ENCODE results near the gene PUSL1. TPM values are rescaled to one million over a fixed set of nuclear protein-coding genes. Genes with fewer than 3 reads are reported as not detected.
A peak's percentile ranks its signal among the peaks of the same experiment; 100 is the strongest.

Gene PUSL1
- polyA plus RNA-seq, 1 donor (not counting 4 experiments of a cell fraction or from before 2014, with no cell fraction given): 11.4 TPM

DNA sequence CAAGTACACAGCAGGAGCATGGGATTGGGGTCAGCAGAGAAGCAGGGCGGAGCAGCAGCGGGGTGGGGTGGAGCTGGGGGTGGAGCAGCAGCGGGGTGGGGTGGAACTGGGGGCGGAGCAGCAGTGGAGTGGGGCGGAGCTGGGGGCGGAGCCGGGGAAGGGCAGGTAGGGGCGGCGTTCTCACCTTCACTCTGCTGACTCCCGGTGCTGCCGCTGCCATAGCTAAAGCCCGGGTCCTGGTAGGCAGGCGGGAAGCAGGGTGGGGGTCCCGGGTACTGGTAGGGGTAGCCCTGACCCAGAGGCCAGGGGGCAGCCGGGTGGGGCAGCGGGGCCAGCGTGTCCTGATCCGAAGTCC lies 29.4 kb downstream of the PUSL1 start:
- FAIRE-seq (peak; percentile 20), DNase-seq (ENCODE audit: low read depth, low spot score) (no peak)
- no peak overlapping the region for H3K27ac ChIP-seq (ENCODE audit: control insufficient read depth, insufficient read depth, low read length)
- H4K20me1 ChIP-seq (ENCODE audit: control insufficient read depth, extremely low read depth, insufficient read depth, low read length): peaks cover 33% of the 10 kb centered on the region
- H3K4me2 ChIP-seq (ENCODE audit: control insufficient read depth, extremely low read depth, insufficient read depth, low read depth, low read length): no peak overlapping the region
- H3K9me1 ChIP-seq (ENCODE audit: control insufficient read depth, extremely low read depth, insufficient read depth, low read length): no peaks in the 10 kb centered on the region
- dilution Hi-C loops (cut with MboI; ENCODE audit: extremely low pct_ligation_motif_present, low sequenced_read_pairs): no loop called here
- no peaks in the 10 kb centered on the region for H3K27me3 ChIP-seq (ENCODE audit: control insufficient read depth, extremely low read depth, insufficient read depth, low read length)
- no peak overlapping the region for H2AFZ ChIP-seq (ENCODE audit: control insufficient read depth, low read length)
- H3K4me1 ChIP-seq (ENCODE audit: control insufficient read depth, extremely low read depth, insufficient read depth, low read length): peaks cover 17% of the 10 kb centered on the region
- H3K9me3 ChIP-seq (ENCODE audit: control insufficient read depth, low read depth, low read length): no peaks in the 10 kb centered on the region
- H3K4me3 ChIP-seq (ENCODE audit: control insufficient read depth in 2 of 3, extremely low read depth in 1 of 3, insufficient read depth in 2 of 3, low read depth in 1 of 3, low read length in 3 of 3): no peak overlapping the region
- no peak overlapping the region for H3K9ac ChIP-seq (ENCODE audit: control insufficient read depth, extremely low read depth, insufficient read depth, low read length)
- H3K36me3 ChIP-seq (ENCODE audit: control insufficient read depth in 2 of 2, extremely low read depth in 1 of 2, insufficient read depth in 2 of 2, low read length in 2 of 2): peaks cover 15 to 30% of the 10 kb centered on the region in 2 experiments
- TF ChIP-seq, protein P1, sequence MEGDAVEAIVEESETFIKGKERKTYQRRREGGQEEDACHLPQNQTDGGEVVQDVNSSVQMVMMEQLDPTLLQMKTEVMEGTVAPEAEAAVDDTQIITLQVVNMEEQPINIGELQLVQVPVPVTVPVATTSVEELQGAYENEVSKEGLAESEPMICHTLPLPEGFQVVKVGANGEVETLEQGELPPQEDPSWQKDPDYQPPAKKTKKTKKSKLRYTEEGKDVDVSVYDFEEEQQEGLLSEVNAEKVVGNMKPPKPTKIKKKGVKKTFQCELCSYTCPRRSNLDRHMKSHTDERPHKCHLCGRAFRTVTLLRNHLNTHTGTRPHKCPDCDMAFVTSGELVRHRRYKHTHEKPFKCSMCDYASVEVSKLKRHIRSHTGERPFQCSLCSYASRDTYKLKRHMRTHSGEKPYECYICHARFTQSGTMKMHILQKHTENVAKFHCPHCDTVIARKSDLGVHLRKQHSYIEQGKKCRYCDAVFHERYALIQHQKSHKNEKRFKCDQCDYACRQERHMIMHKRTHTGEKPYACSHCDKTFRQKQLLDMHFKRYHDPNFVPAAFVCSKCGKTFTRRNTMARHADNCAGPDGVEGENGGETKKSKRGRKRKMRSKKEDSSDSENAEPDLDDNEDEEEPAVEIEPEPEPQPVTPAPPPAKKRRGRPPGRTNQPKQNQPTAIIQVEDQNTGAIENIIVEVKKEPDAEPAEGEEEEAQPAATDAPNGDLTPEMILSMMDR (optimal IDR thresholded peaks at IDR 0.05 in 1 of 3, IDR thresholded peaks at IDR 0.05 in 1 of 3, conservative IDR thresholded peaks at IDR 0.05 in 1 of 3; ENCODE audit: extremely low read depth in 1 of 3, insufficient read depth in 2 of 3, low read length in 3 of 3): no peak
- no peak for TF ChIP-seq EZH2 (IDR thresholded peaks at IDR 0.05; ENCODE audit: low read length)
- H3K79me2 ChIP-seq (ENCODE audit: control insufficient read depth, insufficient read depth, low read length): peaks cover 22% of the 10 kb centered on the region

DNA sequence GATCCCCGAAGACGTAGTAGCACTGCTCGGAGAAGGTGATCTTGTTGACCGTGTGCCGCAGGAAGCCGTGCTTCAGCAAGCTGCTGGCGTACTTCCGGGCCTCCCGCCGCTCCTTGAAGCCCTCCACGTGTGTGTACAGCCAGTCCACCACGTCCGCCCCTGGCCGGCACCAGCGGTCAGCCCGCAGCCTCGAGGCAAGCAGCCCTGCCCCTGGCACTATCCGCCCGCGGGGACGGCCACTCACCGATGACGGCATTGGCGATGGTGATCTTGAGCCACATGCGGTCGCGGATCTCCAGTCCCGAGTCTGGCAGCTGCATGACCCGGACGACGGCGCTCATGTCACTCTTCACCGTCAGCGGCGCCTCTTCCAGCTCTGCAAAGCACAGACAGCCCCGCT lies 29.9 kb downstream of the PUSL1 start:
- no peak for FAIRE-seq

More for the DNA sequence above, 29.9 kb downstream of the PUSL1 start:
- Histone ChIP-seq H3K4me1 (ENCODE audit: control insufficient read depth, extremely low read depth, insufficient read depth, low read length) (peaks cover 12% of the 10 kb centered on the region), H2AFZ (ENCODE audit: control insufficient read depth, low read length) (no peak overlapping the region), H4K20me1 (ENCODE audit: control insufficient read depth, extremely low read depth, insufficient read depth, low read length) (peaks cover 30% of the 10 kb centered on the region), H3K36me3 (ENCODE audit: control insufficient read depth in 2 of 2, extremely low read depth in 1 of 2, insufficient read depth in 2 of 2, low read length in 2 of 2) (peaks cover 15 to 30% of the 10 kb centered on the region in 2 experiments), H3K9me3 (ENCODE audit: control insufficient read depth, low read depth, low read length) (no peaks in the 10 kb centered on the region), H3K27me3 (ENCODE audit: control insufficient read depth, extremely low read depth, insufficient read depth, low read length) (no peaks in the 10 kb centered on the region), H3K9me1 (ENCODE audit: control insufficient read depth, extremely low read depth, insufficient read depth, low read length) (no peaks in the 10 kb centered on the region), H3K9ac (ENCODE audit: control insufficient read depth, extremely low read depth, insufficient read depth, low read length) (no peak overlapping the region), H3K79me2 (ENCODE audit: control insufficient read depth, insufficient read depth, low read length) (peaks cover 27% of the 10 kb centered on the region), H3K4me3 (ENCODE audit: control insufficient read depth in 2 of 3, extremely low read depth in 1 of 3, insufficient read depth in 2 of 3, low read depth in 1 of 3, low read length in 3 of 3) (no peak overlapping the region), H3K4me2 (ENCODE audit: control insufficient read depth, extremely low read depth, insufficient read depth, low read depth, low read length) (no peak overlapping the region), H3K27ac (ENCODE audit: control insufficient read depth, insufficient read depth, low read length) (no peak overlapping the region)
- no peak for DNase-seq (ENCODE audit: low read depth, low spot score)
- TF ChIP-seq EZH2 (IDR thresholded peaks at IDR 0.05; ENCODE audit: low read length): no peak
- TF ChIP-seq, protein P1 (optimal IDR thresholded peaks at IDR 0.05 in 1 of 3, IDR thresholded peaks at IDR 0.05 in 1 of 3, conservative IDR thresholded peaks at IDR 0.05 in 1 of 3; ENCODE audit: extremely low read depth in 1 of 3, insufficient read depth in 2 of 3, low read length in 3 of 3): no peak
- dilution Hi-C loops (cut with MboI; ENCODE audit: extremely low pct_ligation_motif_present, low sequenced_read_pairs): no loop called here

Measured in keratinocyte (primary cell).